T-helper 2 cell treated with Interferon-gamma antibody and Interleukin-4, amounts not matched to agents 5 μg/mL and 100 μg/mL, for 36 hours (primary cell): ENCODE data around the gene KCNQ1.

Experiments
- DNase-seq: peaks from one replicate; pipeline ENCODE4 v3.0.0; 2021; ENCODE audit warnings: low spot score
- H3K27ac Mint-ChIP-seq: one replicate; pipeline ENCODE4 v1.8.0; 2021; ENCODE audit warnings: mild to moderate bottlenecking, mixed read lengths
- H3K27me3 Mint-ChIP-seq: one replicate; pipeline ENCODE4 v1.8.0; 2021; ENCODE audit warnings: low read depth, mixed read lengths
- H3K36me3 Mint-ChIP-seq: one replicate; pipeline ENCODE4 v1.8.0; 2021; ENCODE audit warnings: low read depth, mixed read lengths
- H3K4me1 Mint-ChIP-seq: one replicate; pipeline ENCODE4 v1.8.0; 2021; ENCODE audit warnings: low read depth, mixed read lengths
- H3K4me3 Mint-ChIP-seq: one replicate; pipeline ENCODE4 v1.8.0; 2022; ENCODE audit warnings: mild to moderate bottlenecking, moderate library complexity, mixed read lengths
- H3K9me3 Mint-ChIP-seq: one replicate; pipeline ENCODE4 v1.8.0; 2021; ENCODE audit warnings: mixed read lengths

The KCNQ1 gene

GRCh38 chr11:2835296-2835695 is 390.5 kb downstream of the KCNQ1 start:
- Mint-ChIP-seq H3K27ac (no peak overlapping the region), H3K27me3 (no peaks in the 10 kb centered on the region)

GRCh38 chr11:2835751-2836150 is 390.9 kb downstream of the KCNQ1 start:
- DNase-seq, result no peak
- Mint-ChIP-seq H3K4me1 (no peaks in the 10 kb centered on the region), H3K36me3 (no peaks in the 10 kb centered on the region), H3K27ac (no peak overlapping the region), H3K4me3 (no peak overlapping the region), H3K27me3 (no peaks in the 10 kb centered on the region), H3K9me3 (no peaks in the 10 kb centered on the region)

More at GRCh38 chr11:2835296-2835695, 390.5 kb downstream of the KCNQ1 start:
- Mint-ChIP-seq H3K4me1 (no peaks in the 10 kb centered on the region), H3K4me3 (no peak overlapping the region), H3K36me3 (no peaks in the 10 kb centered on the region), H3K9me3 (no peaks in the 10 kb centered on the region)
- DNase-seq, result no peak

GRCh38 chr11:2836315-2837095 is 391.7 kb downstream of the KCNQ1 start:
- Mint-ChIP-seq H3K9me3 (no peaks in the 10 kb centered on the region), H3K4me1 (no peaks in the 10 kb centered on the region), H3K27ac (no peak overlapping the region), H3K36me3 (no peaks in the 10 kb centered on the region), H3K27me3 (no peaks in the 10 kb centered on the region), H3K4me3 (no peak overlapping the region)
- no peak for DNase-seq

GRCh38 chr11:2837096-2837601 is 392.3 kb downstream of the KCNQ1 start:
- no peak for DNase-seq
- Mint-ChIP-seq H3K27me3 (no peaks in the 10 kb centered on the region), H3K4me3 (no peak overlapping the region), H3K36me3 (no peaks in the 10 kb centered on the region), H3K4me1 (no peaks in the 10 kb centered on the region), H3K27ac (no peak overlapping the region), H3K9me3 (no peaks in the 10 kb centered on the region)

GRCh38 chr11:2837651-2838050 is 392.8 kb downstream of the KCNQ1 start:
- no peaks in the 10 kb centered on the region for H3K36me3 Mint-ChIP-seq
- H3K4me1 Mint-ChIP-seq, result no peaks in the 10 kb centered on the region
- no peaks in the 10 kb centered on the region for H3K9me3 Mint-ChIP-seq
- no peaks in the 10 kb centered on the region for H3K27me3 Mint-ChIP-seq
- DNase-seq, result no peak
- no peak overlapping the region for H3K27ac Mint-ChIP-seq
- H3K4me3 Mint-ChIP-seq, result no peak overlapping the region

- DNase-seq, result no peak
- Mint-ChIP-seq H3K36me3 (no peaks in the 10 kb centered on the region), H3K4me1 (no peaks in the 10 kb centered on the region), H3K27ac (no peak overlapping the region), H3K9me3 (no peaks in the 10 kb centered on the region), H3K27me3 (no peaks in the 10 kb centered on the region), H3K4me3 (no peak overlapping the region)
Observed at GRCh38 chr11:2838091-2838490, 393.3 kb downstream of the KCNQ1 start.

GRCh38 chr11:2838676-2839294 is 394.0 kb downstream of the KCNQ1 start:
- Mint-ChIP-seq H3K36me3 (no peaks in the 10 kb centered on the region), H3K9me3 (no peaks in the 10 kb centered on the region), H3K27ac (no peak overlapping the region), H3K27me3 (no peaks in the 10 kb centered on the region), H3K4me3 (no peak overlapping the region), H3K4me1 (no peaks in the 10 kb centered on the region)
- no peak for DNase-seq

- Mint-ChIP-seq H3K27ac (no peak overlapping the region), H3K4me3 (no peak overlapping the region), H3K4me1 (no peaks in the 10 kb centered on the region), H3K27me3 (no peaks in the 10 kb centered on the region), H3K36me3 (no peaks in the 10 kb centered on the region), H3K9me3 (no peaks in the 10 kb centered on the region)
- no peak for DNase-seq
Observed at GRCh38 chr11:2839395-2839943, 394.7 kb downstream of the KCNQ1 start.

- Mint-ChIP-seq H3K27ac (no peak overlapping the region), H3K27me3 (no peaks in the 10 kb centered on the region), H3K4me3 (no peak overlapping the region), H3K9me3 (no peaks in the 10 kb centered on the region), H3K4me1 (no peaks in the 10 kb centered on the region), H3K36me3 (no peaks in the 10 kb centered on the region)
- no peak for DNase-seq
Observed at GRCh38 chr11:2841411-2842190, 396.8 kb downstream of the KCNQ1 start.

- no peaks in the 10 kb centered on the region for H3K36me3 Mint-ChIP-seq
- H3K9me3 Mint-ChIP-seq, result no peaks in the 10 kb centered on the region
- no peak for DNase-seq
- no peaks in the 10 kb centered on the region for H3K27me3 Mint-ChIP-seq
- H3K4me3 Mint-ChIP-seq, result no peak overlapping the region
- H3K27ac Mint-ChIP-seq, result no peak overlapping the region
- no peaks in the 10 kb centered on the region for H3K4me1 Mint-ChIP-seq
Observed at GRCh38 chr11:2842876-2843275, 398.1 kb downstream of the KCNQ1 start.

- Mint-ChIP-seq H3K36me3 (no peaks in the 10 kb centered on the region), H3K4me3 (no peak overlapping the region), H3K27me3 (no peaks in the 10 kb centered on the region), H3K4me1 (no peaks in the 10 kb centered on the region), H3K9me3 (no peaks in the 10 kb centered on the region), H3K27ac (no peak overlapping the region)
- no peak for DNase-seq
Observed at GRCh38 chr11:2843551-2843950, 398.7 kb downstream of the KCNQ1 start.

GRCh38 chr11:2844116-2844842 is 399.5 kb downstream of the KCNQ1 start:
- no peak for DNase-seq
- Mint-ChIP-seq H3K27me3 (no peaks in the 10 kb centered on the region), H3K4me1 (no peaks in the 10 kb centered on the region), H3K9me3 (no peaks in the 10 kb centered on the region), H3K4me3 (no peak overlapping the region), H3K36me3 (no peaks in the 10 kb centered on the region), H3K27ac (no peak overlapping the region)

- no peaks in the 10 kb centered on the region for H3K27me3 Mint-ChIP-seq
- H3K4me3 Mint-ChIP-seq, result no peak overlapping the region
- no peak for DNase-seq
- no peaks in the 10 kb centered on the region for H3K36me3 Mint-ChIP-seq
- H3K27ac Mint-ChIP-seq, result no peak overlapping the region
- no peaks in the 10 kb centered on the region for H3K4me1 Mint-ChIP-seq
- no peaks in the 10 kb centered on the region for H3K9me3 Mint-ChIP-seq
Observed at GRCh38 chr11:2844996-2845395, 400.2 kb downstream of the KCNQ1 start.
